ENCODE data around the gene SH3RF3. TPM values are rescaled to one million over a fixed set of nuclear protein-coding genes. Genes with fewer than 3 reads are reported as not detected.
A peak's percentile ranks its signal among the peaks of the same experiment; 100 is the strongest.

The SH3RF3 gene
- total RNA-seq, 1 donor from 2014 or later: 10.8 TPM

GRCh38 chr2:109155553-109156451 is 26.8 kb downstream of the SH3RF3 start:
- Histone ChIP-seq H3K4me1 (peaks cover 25% of the 10 kb centered on the region), H3K27ac (peak overlapping the region; percentile 18), H3K9me3 (no peaks in the 10 kb centered on the region), H3K4me3 (no peak overlapping the region), H3K27me3 (no peaks in the 10 kb centered on the region), H3K36me3 (no peaks in the 10 kb centered on the region)
- intact Hi-C loops (cut with DNase I): no loop called here
- DNase-seq (ENCODE audit: extremely low spot score in 2 of 2): no peak
- TF ChIP-seq POLR2AphosphoS5 (IDR thresholded peaks at IDR 0.05; ENCODE audit: insufficient read depth in 1 of 2, low read depth in 1 of 2) (no peak), CTCF (IDR thresholded peaks at IDR 0.05) (no peak), POLR2A (IDR thresholded peaks at IDR 0.05) (no peak)

- Histone ChIP-seq H3K27ac (no peak overlapping the region), H3K9me3 (no peaks in the 10 kb centered on the region), H3K4me1 (peaks cover 25% of the 10 kb centered on the region), H3K36me3 (no peaks in the 10 kb centered on the region), H3K4me3 (no peak overlapping the region), H3K27me3 (no peaks in the 10 kb centered on the region)
- intact Hi-C loops (cut with DNase I): no loop called here
- no peak for DNase-seq (ENCODE audit: extremely low spot score in 2 of 2)
- TF ChIP-seq CTCF (IDR thresholded peaks at IDR 0.05) (no peak), POLR2AphosphoS5 (IDR thresholded peaks at IDR 0.05; ENCODE audit: insufficient read depth in 1 of 2, low read depth in 1 of 2) (no peak)
These were observed 28.6 kb downstream of the SH3RF3 start for GRCh38 chr2:109157563-109158105.

- no peaks in the 10 kb centered on the region for H3K27me3 ChIP-seq
- DNase-seq (ENCODE audit: extremely low spot score in 2 of 2): no peak
- H3K4me3 ChIP-seq: no peak overlapping the region
- TF ChIP-seq CTCF (IDR thresholded peaks at IDR 0.05) (no peak), POLR2A (IDR thresholded peaks at IDR 0.05) (no peak)
- no peaks in the 10 kb centered on the region for H3K9me3 ChIP-seq
- no peak overlapping the region for H3K27ac ChIP-seq
- intact Hi-C loops (cut with DNase I): no loop called here
- no peaks in the 10 kb centered on the region for H3K36me3 ChIP-seq
- H3K4me1 ChIP-seq: peaks cover 28% of the 10 kb centered on the region
These were observed 29.2 kb downstream of the SH3RF3 start for GRCh38 chr2:109158237-109158636.

- TF ChIP-seq CTCF (IDR thresholded peaks at IDR 0.05) (no peak), POLR2A (IDR thresholded peaks at IDR 0.05) (no peak), POLR2AphosphoS5 (IDR thresholded peaks at IDR 0.05; ENCODE audit: insufficient read depth in 1 of 2, low read depth in 1 of 2) (no peak)
- Histone ChIP-seq H3K4me1 (peaks cover 32% of the 10 kb centered on the region), H3K36me3 (no peaks in the 10 kb centered on the region), H3K27me3 (no peaks in the 10 kb centered on the region), H3K4me3 (no peak overlapping the region), H3K9me3 (no peaks in the 10 kb centered on the region), H3K27ac (no peak overlapping the region)
- DNase-seq (ENCODE audit: extremely low spot score in 2 of 2): no peak
- intact Hi-C loops (cut with DNase I): no loop called here
These were observed 30.1 kb downstream of the SH3RF3 start for GRCh38 chr2:109159096-109159495.

All from vagina (tissue), 2 donors.